HG03460 (cell line): Measurements from ENCODE around the gene MOB3B.
"Not testable (repeated sequence)": the region's sequence is repeated elsewhere in the genome, so short reads cannot be mapped to it uniquely, and the experiment has no call there.

ENCODE experiments used
- ATAC-seq: cut with Tn5 transposase; IDR thresholded peaks from one replicate; pipeline ENCODE4 v1.9.1; 2021; ENCODE audit not compliant: unreplicated experiment

The MOB3B gene

DNA sequence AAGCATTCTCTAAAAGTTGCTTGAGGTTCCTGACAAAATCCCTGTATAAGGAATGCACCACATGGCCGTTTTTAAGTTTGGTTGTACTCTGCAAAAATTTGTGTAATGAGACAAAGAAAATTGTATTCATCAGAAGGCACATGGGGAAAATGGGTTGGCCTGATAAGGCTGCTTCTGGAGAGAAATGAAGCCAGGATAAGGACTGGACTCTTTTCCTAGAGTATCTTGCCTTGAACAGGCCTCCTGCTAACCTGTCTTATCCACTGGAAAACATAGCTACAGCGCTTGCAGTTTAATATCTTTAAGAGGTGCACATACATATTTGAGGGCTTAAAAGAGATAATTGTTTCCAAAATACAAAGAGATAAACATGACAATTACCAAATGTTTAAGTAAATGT, 46.9 kb downstream of the MOB3B start:
- ATAC-seq = no peak

DNA sequence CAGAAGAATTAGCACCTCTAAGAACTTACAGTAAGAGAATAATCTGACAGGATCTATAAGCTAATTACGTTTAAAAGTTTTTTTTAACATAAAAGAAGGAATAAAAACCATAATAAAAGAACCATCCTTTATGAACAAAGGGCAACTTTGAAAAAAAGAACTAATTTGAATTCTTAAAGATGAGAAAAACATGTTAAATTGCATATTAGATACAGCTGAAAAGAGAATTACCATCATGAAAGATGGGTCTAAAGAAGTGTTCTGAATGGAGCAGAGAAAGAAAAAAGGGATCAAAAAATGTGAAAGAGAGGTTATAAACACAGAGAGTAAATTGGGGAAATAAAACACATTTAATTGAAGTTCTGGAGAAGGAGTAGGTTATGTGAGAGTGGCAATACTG, 51.3 kb downstream of the MOB3B start:
- no peak for ATAC-seq

DNA sequence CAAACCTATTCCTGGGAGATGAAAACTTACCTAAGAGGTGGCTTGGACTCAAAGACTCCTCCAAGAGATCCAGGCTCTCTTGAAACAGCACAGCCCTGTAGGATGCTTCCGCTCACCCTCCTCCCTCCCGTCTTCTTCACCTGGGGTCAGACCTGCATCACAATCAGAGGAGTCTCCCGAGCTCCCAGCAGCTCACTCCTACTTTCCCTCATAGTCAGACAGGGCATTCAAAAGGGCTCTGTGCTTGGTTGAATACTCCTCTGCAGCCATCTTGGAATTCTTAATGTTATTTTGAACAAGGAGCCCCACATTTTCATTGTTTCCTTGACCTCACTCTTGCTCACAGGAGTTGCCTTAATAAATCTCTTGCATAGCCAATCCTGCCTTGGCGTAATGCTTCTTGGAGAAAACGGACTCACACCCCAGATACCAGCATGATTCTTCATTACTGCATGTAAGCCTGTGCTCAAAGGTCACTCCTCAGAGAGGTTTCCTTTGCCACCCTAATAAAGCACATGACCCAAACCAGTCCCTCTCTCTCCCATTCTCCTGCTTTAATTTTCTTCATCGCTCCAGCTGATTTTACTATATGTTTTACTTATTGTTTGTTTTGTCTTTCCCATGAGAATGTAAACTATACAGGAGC, 52.6 kb downstream of the MOB3B start:
- ATAC-seq = no peak

DNA sequence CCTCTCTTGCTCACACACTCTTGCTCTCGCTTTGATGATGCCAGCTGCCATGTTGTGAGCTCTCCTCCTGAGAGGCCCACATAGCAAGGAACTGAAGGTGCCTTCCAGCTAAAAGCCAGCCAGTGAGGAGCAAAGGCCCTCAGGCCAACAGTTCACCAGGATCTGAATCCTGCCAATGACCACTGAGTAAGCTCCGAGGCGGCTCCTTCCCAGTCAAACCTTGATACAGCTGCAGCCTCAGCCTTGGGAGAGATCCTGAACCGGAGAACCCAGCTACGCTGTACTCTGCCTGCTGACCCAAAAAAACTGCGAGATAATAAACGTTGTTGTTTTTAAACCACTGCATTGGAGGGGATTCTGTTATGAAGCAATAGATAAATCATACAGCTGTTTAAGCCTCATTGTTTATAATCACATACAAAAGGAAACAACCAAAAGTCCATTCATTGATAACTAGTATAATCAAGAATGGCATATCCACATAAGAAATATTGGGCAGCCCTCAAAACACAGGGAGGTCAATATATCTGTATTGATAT, 54.5 kb downstream of the MOB3B start:
- no peak for ATAC-seq

DNA sequence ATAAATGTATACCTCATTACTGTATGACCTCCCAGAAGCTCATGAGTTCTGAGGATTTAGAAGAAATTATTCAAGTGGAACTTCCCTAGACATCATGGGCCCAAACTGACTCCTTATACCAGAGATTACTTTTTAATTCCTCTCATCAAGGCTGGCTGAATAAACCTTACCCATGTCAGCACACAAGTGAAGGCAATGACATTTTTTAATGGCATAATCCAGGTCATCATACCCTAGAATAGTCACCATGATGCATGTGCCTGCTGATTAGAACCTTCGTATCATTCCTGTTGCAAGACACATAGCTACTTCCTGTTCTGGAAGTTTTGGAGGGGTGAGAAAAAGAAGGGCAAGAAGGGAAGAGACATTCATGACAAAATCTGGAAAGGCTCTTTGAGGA, 55.3 kb downstream of the MOB3B start:
- ATAC-seq = no peak

DNA sequence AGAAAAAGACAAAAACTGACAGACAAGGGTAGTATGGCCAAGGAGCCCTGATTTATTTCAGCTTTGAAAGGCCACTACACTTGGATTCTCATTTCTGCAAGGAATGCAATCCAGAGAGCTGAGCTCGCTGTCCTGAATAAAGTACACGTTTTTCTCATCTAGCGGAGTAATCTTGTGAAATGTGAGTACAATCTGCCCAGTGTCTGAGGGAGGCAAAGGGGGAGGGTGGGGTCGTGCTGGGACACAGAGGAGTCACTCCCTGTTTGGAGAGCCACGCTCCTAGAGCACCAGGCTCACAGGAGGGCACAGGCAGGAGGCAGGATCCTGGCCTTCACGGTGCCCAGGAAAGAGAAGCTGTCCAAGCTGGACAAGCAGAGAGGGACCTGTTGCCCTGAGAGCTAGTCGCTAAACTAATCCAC, 56.5 kb downstream of the MOB3B start:
- ATAC-seq = no peak

DNA sequence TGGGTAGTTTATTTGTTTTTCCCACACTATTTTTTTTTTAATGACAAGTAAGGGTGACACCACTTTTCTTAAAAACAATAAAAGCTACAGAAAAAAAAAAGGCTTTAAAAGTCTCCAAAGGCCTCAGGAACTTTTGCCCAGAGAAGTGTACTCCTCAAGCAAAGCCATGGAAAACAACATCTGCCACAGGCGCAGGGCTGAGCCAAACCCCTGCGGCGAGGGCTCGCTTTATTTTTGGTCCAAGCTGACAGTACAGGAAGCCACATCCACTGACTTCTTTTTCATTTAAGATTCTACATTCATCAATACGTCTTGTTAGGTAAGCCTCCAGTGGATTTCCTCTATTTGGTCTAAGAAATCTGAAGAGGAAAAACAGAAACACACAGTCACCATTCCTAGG, 57.4 kb downstream of the MOB3B start:
- ATAC-seq = no peak

DNA sequence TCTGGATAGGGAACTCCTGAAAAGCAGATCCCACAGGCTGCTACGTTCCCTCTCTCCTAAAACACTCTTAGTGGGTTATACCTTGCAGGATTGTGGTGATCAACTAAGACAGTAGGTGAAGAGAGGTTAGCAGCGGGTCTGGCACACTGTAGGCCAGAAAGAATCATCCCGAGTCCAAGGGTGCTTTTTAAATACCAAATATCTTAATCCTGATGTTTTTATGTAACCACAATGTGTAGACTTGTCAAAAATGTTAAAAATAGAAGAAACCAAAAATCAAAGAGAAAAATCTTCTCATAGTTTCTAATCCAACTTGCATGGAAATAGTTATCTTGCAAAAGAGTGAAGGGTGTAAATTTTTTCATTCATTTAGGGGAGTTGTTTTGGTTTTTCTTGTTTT, 57.8 kb downstream of the MOB3B start:
- no peak for ATAC-seq

DNA sequence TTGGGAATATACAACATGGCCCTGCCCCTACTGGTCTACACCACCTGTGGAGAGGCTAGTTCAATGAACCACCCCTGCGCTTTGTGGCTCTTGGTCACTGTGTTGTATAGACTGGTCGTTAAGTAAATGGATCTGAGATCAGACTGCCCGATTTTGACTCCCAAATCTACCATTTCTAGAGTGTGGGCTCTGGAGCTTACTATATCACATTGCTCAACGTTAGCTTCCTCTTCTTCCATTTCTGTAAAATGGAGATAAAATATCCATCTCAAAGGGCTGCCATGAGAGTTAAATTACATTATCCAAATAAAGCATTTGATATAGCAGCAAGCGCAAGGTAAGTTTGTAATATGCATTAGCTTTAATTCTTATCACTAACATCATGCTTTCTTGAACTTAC, 58.2 kb downstream of the MOB3B start:
- no peak for ATAC-seq

DNA sequence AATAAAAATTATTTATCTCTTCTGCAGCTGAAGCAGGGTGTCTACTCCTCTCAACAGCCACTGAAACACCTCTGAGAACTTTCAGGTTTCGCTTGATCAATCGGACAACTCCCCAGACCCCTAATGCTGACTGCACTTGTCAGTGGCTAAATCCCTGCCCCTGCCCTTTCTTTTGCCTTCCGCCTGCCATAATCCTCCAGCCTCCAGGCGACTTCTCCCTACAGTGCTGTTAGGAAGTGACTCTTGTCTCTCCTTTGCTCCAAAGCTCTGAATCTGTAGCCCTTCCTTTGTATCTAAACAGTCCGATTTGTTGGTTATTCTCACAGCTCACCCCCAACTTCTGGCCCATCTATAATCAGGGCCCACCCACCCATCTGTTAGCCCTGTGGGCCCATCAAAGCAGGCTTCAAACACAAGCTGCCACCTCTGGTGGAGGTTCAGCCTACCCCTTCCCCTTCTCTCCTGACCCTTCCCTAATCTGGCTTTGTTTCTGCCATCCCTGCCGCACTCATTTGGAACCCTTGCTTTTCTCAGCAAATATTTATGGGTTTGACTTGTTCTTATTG, 59.2 kb downstream of the MOB3B start:
- no peak for ATAC-seq

DNA sequence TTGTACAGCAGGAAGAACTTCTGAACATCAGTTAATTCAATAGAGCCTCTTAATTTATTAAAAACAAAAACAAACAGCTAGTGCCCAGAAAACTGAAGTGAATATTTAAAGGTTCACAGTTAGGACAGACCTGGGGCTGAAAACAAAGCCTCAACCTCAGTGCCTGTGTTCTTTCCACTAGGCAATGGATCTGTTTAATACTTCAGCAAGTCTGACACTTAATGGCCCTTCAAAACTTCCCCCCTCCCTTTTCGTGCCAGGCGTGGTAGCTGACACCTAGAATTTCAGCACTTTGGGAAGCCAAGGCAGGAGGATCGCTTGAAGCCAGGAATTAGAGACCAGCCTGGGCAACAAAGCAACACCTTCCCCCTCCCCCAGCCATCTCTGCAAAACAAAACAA, 60.1 kb downstream of the MOB3B start:
- ATAC-seq = no peak

DNA sequence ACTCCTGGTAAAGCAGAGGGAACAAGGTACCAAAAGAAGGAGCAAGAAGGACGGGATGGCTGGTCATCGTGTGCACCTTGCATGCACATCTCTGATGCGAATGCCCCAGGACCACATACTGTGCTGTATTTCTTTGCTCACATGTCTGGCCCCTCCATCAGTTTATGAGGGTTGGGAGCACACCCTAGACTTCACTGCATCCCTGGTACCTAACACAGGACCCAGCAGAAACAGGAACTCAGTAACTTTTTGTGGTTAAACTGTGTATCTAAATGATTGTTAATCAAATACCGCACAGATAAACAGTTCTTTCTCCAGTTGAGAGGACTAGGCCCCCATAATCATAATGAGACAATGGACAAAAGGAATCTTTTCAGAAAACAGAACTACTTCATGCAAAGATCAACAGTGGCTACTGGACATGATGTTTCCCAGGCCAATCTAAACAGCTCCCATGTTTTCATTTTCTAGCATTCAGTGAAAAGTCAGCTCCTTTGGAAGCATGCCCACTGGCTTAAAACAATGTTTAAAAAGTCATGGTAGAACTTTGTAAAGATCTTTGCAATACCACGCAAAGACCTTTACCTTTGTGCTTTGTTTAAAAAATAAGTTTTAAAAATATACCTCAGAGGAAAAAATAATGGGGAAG, 61.0 kb downstream of the MOB3B start:
- no peak for ATAC-seq

DNA sequence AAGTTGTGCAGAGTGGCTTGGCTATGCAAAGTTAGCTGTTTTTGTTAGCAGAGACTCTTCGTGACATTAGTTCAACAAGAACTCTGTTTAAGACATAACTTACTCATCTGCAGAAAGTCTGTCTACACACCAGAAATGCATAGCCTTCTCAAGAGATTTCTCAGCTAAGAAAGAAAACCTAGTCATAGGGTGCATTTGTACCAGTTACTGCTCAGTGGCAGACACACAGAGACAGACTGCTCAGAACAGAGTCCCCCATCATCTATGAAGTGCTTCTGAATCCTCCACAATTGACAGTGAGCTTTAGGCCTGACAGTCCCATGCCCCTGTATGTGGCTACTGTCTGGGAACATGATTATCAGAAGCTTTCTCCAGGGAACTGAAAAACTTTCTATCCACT, 61.6 kb downstream of the MOB3B start:
- no peak for ATAC-seq

DNA sequence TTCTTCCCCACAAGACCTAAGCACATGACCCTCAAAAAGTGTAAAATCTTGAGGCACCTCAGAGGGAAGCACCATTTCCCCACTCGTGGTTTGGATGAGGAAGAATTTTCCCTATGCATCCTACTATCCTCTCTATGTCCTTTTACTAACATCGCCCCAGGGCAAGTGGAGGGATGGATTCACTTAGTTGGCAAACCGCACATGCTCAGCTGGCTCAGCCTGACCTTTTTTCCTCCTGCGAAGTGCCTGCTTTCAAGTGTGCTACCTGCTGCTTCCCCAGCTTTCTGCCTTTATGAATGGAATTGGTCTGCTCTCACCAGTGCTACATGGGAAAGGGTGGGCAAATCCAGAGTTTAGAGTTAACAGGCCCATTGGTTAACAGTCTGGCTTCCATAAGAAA, 62.1 kb downstream of the MOB3B start:
- no peak for ATAC-seq

DNA sequence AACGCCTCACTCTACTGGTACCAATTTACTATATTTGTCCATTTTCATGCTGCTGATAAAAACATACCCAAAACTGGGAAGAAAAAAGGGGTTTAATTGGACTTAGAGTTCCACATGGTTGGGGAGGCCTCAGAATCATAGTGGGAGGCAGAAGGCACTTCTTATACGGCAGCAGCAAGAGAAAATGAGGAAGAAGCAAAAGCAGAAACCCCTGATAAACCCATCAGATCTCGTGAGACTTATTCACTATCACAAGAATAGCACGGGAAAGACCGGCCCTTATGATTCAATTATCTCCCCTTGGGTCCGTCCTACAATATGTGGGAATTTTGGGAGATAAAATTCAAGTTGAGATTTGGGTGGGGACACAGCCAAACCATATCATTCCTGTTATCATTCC, 63.1 kb downstream of the MOB3B start:
- not testable (repeated sequence) for ATAC-seq

DNA sequence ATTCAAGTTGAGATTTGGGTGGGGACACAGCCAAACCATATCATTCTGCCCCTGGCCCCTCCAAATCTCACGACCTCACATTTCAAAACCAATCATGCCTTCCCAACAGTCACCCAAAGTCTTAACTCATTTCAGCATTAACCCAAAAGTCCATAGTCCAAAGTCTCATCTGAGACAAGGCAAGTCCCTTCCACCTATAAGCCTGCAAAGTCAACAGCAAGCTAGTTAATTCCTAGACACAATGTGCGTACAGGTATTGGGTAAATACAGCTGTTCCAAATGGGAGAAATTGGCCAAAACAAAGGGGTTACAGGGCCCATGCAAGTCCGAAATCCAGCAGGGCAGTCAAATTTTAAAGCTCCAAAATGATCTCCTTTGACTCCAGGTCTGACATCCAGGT, 64.7 kb downstream of the MOB3B start:
- not testable (repeated sequence) for ATAC-seq

DNA sequence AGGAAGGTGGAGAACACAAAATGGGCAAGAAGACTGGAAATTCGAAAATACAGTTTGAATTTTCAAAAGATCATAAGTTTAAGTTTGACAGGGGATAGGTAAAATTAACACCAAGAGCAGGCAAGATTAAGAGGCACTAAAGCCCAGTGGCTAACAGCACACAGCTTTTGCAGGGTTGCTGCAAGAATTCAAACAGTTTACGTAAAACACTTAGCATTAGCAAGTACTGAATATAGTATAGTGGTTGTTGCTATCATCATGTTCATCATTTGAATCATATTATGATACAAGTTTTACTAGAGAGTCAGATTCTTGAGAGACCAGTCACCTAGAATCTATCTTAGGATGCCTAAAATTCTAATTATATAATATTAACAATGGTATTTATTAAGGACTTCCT, 66.8 kb downstream of the MOB3B start:
- ATAC-seq = no peak

DNA sequence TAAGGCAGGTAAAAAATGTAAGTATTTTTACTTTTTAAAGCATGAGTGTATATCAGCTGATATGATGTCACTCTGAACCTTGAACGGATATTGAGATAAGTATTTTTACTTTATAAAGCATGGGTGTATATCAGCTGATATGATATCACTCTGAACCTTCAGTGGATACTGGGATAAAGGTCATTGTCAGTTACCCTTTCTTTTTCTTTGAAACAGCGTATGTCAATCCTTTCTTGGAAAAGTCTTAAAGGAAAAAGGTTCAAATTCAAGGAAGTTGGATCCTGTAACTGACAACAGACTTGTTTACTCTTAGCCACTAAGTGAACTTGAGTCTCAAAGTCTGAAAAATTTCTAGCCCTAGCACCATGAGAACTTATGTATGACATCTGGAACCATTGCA, 67.2 kb downstream of the MOB3B start:
- no peak for ATAC-seq

DNA sequence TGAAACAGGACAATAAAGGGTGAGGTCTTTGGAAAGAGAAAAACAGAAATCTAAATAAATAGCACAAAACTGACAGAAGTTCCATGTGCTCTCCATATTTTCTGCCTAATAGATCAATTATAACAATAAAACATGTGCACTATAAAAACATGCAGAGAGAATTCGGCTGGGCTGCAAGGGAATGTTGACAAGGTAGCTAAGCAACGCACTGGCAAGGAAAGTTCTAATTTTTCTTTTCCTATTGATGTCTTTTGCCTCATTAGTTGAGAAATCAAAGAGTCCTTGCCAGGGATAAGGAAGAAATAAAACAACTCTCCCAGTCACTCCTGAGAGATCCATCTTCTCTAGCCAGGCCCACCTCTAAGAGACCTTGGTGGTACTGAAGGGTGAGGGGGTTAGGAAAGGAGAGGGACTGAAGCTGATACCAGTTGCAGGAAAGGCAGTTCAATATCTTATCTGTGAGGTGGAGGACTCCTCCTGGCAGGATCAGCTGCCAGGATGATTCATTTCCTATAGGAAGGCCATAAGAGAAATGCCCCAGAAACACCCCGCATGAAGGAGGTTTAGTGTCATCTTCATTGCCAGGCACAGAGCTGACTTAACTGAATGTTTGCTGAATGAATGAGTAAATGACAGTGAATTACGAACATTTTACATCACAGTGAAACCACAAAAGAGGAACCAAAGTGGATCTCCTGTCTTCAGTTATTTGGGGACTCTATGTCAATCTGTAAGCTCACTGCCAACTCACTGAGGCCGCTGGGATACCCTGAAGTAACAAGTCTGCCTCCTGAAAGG, 69.2 kb downstream of the MOB3B start:
- ATAC-seq = peak; percentile 74

DNA sequence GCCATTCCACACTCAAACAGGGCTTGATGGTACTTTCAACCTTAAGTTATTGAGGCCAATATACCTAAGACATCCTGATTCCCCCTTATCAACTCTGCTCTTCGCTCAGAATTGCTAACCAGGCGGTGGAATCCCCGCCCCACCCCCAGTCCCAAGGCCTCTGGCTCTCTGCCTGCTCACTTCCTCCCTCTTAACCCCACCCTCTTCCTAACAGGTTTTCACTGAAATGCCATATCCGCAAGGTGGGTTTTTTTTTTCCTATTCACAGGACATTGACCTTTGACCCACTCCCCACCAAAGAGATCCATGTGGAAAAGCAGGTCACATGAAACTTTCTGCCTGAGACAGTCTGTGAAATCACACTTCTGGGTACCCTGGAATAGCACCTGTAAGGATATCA, 72.2 kb downstream of the MOB3B start:
- ATAC-seq = no peak

DNA sequence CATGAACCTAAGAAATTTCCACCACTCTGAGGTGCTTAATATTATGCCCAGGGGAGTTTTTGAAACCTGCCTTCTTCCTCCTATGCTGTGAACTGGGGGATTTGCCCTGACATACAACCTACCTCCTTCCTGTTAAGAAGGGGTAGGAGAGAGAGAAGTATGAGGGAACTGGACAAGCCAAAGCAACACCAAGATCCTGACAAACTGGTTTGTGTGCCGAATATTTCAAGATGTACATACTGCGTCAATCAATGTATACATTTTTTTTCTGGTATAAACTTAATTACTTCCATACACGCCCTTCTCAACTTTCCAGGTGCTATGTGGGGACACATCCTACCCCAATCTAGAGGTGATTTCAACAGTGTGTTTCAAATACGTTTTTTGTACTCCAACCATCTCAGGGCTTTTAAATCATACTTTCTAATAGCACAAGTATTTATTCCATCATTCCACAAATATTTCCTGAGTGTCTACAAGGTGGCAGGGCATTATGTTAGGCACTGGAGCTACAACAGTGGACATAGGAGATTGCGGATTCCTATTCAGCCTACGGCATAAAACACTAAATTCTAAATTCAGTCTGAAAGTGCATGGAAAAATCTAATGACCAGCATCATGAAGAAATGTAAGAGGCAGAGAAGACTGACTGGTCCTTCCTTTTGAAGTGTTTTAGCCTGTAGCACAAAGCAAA, 75.6 kb downstream of the MOB3B start:
- ATAC-seq = no peak
